Measurements from ENCODE around the gene OPTC.

- TF ChIP-seq POLR2A (IDR thresholded peaks at IDR 0.05): no peak
- TF ChIP-seq CTCF (IDR thresholded peaks at IDR 0.05): no peak
Observed at GRCh38 chr1:203537806-203538464, 44.0 kb downstream of the OPTC start.

All from ovary (tissue), 3 donors.